ENCODE results near the gene FLYWCH1. TPM values are rescaled to one million over a fixed set of nuclear protein-coding genes. Genes with fewer than 3 reads are reported as not detected.
A peak's percentile ranks its signal among the peaks of the same experiment; 100 is the strongest.

The FLYWCH1 gene
- total and polyA plus RNA-seq, 12 donors = 22.1 to 42.3 (median 32.8) TPM

DNA sequence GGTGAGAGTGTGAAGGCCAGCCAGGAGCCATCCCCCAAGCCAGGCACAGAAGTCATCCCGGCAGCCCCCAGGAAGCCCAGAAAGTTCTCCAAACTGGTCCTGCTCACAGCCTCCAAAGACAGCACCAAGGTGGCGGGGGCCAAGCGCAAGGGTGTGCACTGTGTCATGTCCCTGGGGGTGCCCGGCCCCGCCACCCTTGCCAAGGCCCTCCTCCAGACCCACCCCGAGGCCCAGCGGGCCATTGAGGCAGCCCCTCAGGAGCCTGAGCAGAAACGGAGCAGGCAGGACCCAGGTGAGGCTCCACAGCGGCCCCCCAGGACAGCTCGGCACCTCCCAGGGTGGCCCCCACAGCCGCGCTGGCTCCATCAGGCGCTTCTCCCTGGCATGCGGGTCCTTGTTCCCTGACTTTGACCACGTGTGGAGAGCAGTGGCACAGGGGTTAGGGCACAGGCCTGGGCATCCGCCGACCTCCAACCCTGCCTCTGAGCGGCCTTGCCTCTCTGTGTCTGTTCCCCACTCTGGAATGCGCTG, 15.2 kb upstream of the FLYWCH1 start:
- Histone ChIP-seq H3K27me3 (no peaks in the 10 kb centered on the region), H3K4me1 (peaks cover 0 to 6% (median under 1%) of the 10 kb centered on the region in 9 donors), H3K4me3 (no peak overlapping the region), H3K36me3 (peaks cover 0 to 54% (median 8%) of the 10 kb centered on the region in 9 donors), H3K9me3 (no peaks in the 10 kb centered on the region), H3K27ac (no peak overlapping the region)
- intact Hi-C loops (cut with DNase I) = no loop called here
- WGBS, 2 donors = 97 to 98% methylated on average over 19 of the region's 19 CpGs
- ATAC-seq (peak in 2 of 8 donors; percentile 7 to 11), DNase-seq (no peak)
- TF ChIP-seq, protein P1, sequence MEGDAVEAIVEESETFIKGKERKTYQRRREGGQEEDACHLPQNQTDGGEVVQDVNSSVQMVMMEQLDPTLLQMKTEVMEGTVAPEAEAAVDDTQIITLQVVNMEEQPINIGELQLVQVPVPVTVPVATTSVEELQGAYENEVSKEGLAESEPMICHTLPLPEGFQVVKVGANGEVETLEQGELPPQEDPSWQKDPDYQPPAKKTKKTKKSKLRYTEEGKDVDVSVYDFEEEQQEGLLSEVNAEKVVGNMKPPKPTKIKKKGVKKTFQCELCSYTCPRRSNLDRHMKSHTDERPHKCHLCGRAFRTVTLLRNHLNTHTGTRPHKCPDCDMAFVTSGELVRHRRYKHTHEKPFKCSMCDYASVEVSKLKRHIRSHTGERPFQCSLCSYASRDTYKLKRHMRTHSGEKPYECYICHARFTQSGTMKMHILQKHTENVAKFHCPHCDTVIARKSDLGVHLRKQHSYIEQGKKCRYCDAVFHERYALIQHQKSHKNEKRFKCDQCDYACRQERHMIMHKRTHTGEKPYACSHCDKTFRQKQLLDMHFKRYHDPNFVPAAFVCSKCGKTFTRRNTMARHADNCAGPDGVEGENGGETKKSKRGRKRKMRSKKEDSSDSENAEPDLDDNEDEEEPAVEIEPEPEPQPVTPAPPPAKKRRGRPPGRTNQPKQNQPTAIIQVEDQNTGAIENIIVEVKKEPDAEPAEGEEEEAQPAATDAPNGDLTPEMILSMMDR (IDR thresholded peaks at IDR 0.05) = no peak

DNA sequence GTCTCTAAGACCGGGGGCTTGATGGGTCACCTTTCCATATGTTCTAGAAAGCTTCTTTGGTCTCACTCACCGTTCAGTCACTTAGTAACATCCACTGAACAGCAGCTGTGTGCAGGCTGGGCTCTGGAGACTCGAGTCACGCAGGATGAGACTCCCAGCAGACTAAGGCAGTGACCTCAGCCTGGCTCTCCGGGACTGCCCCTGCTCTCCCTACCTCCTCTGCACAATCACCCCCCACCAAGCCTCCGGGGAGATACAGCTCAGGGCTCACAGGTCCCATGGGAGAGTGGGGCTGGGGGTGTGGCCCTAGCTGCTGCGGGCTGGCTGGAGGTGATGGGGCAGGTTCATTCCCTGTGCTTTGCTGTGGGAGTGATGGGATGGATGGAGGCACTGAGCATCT, 14.6 kb upstream of the FLYWCH1 start:
- WGBS, 2 donors = 73 to 76% methylated on average over 7 of the region's 7 CpGs

DNA sequence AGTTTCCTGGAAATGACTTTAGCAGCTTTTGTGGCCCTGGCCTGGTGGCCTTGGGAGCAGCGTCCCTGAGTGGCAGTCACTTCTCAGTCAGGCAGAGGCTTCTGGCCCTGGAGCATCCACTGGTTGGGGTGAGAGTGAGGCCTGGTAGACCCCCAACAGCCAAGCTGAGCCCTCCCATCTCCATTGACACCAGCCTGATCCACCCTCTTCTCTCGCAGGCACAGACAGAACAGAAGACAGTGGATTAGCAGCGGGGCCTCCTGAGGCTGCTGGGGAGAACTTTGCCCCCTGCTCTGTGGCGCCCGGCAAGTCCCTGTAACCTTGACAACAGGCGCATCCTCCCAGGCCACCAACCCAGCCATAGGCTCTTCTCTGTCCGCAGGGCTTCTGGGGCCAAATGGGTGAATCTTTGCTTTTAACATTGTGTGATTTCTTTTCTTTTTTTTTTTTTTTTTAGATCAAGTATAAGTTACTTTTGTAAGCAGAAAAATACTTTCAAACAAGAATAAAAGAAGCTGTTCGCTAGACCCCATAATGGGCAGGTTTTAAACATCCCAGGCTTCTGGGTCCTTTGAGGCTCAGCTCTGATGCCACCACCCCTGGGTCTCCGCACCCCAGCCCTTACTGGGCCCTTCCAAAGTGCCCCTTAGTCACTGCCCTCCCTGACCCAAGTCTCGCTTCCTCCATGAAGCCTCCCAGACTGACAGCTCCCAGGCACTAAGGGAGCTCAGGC, 12.7 kb upstream of the FLYWCH1 start:
- DNase-seq = no peak
- Histone ChIP-seq H3K36me3 (peaks cover 0 to 54% (median 8%) of the 10 kb centered on the region in 9 donors), H3K27me3 (no peaks in the 10 kb centered on the region), H3K4me1 (peaks cover 3 to 8% (median 7%) of the 10 kb centered on the region in 9 donors), H3K27ac (no peak overlapping the region), H3K9me3 (no peaks in the 10 kb centered on the region), H3K4me3 (no peak overlapping the region)
- TF ChIP-seq, protein P1 (IDR thresholded peaks at IDR 0.05) = no peak
- intact Hi-C loops (cut with DNase I) = no loop called here
- 87 to 88% methylated on average over 10 of the region's 10 CpGs for WGBS, 2 donors
- no peak for ATAC-seq

More for the DNA sequence above, 14.6 kb upstream of the FLYWCH1 start:
- Histone ChIP-seq H3K9me3 (no peaks in the 10 kb centered on the region), H3K4me1 (peaks cover 0 to under 1% (median 0%) of the 10 kb centered on the region in 9 donors), H3K27ac (no peak overlapping the region), H3K27me3 (no peaks in the 10 kb centered on the region), H3K4me3 (no peak overlapping the region), H3K36me3 (peaks cover 0 to 54% (median 8%) of the 10 kb centered on the region in 9 donors)
- ATAC-seq = no peak
- DNase-seq = no peak
- intact Hi-C loops (cut with DNase I) = no loop called here
- TF ChIP-seq, protein P1 (IDR thresholded peaks at IDR 0.05) = no peak

DNA sequence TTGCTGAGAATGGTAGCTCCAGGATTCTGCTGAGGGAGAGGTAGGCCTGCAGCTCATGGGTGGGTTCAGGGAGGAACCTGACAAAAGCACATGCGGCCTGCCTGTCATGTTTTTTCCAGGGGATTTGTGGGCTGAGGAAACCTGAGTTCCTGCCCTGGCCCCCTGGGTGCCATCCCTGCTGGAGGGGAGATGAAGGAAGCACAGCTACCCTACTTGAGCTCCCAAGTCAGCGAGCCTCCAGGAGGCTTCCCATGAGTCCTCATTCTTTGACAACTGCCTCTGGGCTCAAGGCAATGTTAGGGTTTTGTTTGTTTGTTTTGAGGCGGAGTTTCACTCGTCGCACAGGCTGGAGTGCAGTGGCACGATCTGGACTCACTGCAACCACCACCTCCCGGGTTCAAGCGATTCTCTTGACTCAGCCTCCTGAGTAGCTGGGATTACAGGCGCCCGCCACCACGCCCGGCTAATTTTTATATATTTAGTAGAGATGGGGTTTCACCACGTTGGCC, 12.1 kb upstream of the FLYWCH1 start:
- H3K27me3 ChIP-seq = no peaks in the 10 kb centered on the region
- no peak for DNase-seq
- intact Hi-C loops (cut with DNase I) = no loop called here
- H3K36me3 ChIP-seq = peaks cover 0 to 54% (median 8%) of the 10 kb centered on the region in 9 donors
- H3K27ac ChIP-seq = no peak overlapping the region
- no peak overlapping the region for H3K4me3 ChIP-seq
- peaks cover 3 to 9% (median 7%) of the 10 kb centered on the region in 9 donors for H3K4me1 ChIP-seq
- H3K9me3 ChIP-seq = no peaks in the 10 kb centered on the region
- TF ChIP-seq, protein P1 (IDR thresholded peaks at IDR 0.05) = no peak
- 93 to 95% methylated on average over 13 of the region's 13 CpGs for WGBS, 2 donors
- no peak for ATAC-seq

Measured in heart right ventricle (tissue), 16 donors.